Endothelial cell of hepatic sinusoid (primary cell): ENCODE measurements around the gene ZSCAN2.

Experiments used
- in situ Hi-C: cut with HindIII; loops from 2 replicates; pipeline ENCODE4 v1.10.0; 2017; ENCODE audit warnings: low sequenced_read_pairs

The ZSCAN2 gene

GRCh38 chr15:84598250-84598649, 2.6 kb upstream of the ZSCAN2 start:
- in situ Hi-C loops: no loop called here

GRCh38 chr15:84598993-84599392, 1.8 kb upstream of the ZSCAN2 start:
- in situ Hi-C loops: no loop called here

GRCh38 chr15:84599906-84600305, 903 bp upstream of the ZSCAN2 start:
- in situ Hi-C loops: no loop called here

GRCh38 chr15:84600331-84600686, 500 bp upstream of the ZSCAN2 start:
- in situ Hi-C loops: no loop called here

- in situ Hi-C loops: no loop called here
Observed at GRCh38 chr15:84601555-84601838, 688 bp downstream of the ZSCAN2 start.

- in situ Hi-C loops: no loop called here
Observed at GRCh38 chr15:84603630-84604379, 3.0 kb downstream of the ZSCAN2 start.

GRCh38 chr15:84604826-84605553, 4.2 kb downstream of the ZSCAN2 start:
- in situ Hi-C loops: no loop called here

GRCh38 chr15:84605554-84605882, 4.7 kb downstream of the ZSCAN2 start:
- in situ Hi-C loops: no loop called here

GRCh38 chr15:84606653-84607120, 5.9 kb downstream of the ZSCAN2 start:
- in situ Hi-C loops: no loop called here

- in situ Hi-C loops: no loop called here
Observed at GRCh38 chr15:84608707-84609284, 8.0 kb downstream of the ZSCAN2 start.

GRCh38 chr15:84609818-84610525, 9.2 kb downstream of the ZSCAN2 start:
- in situ Hi-C loops: no loop called here

GRCh38 chr15:84611631-84612030, 10.8 kb downstream of the ZSCAN2 start:
- in situ Hi-C loops: no loop called here

- in situ Hi-C loops: no loop called here
Observed at GRCh38 chr15:84616235-84616634, 15.4 kb downstream of the ZSCAN2 start.

GRCh38 chr15:84620626-84621025, 19.8 kb downstream of the ZSCAN2 start:
- in situ Hi-C loops: no loop called here

- in situ Hi-C loops: no loop called here
Observed at GRCh38 chr15:84621358-84621979, 20.7 kb downstream of the ZSCAN2 start.

- in situ Hi-C loops: no loop called here
Observed at GRCh38 chr15:84624359-84624758, 23.6 kb downstream of the ZSCAN2 start.

- in situ Hi-C loops: no loop called here
Observed at GRCh38 chr15:84625123-84625522, 24.3 kb downstream of the ZSCAN2 start.

GRCh38 chr15:84629033-84629432, 28.2 kb downstream of the ZSCAN2 start:
- in situ Hi-C loops: no loop called here

GRCh38 chr15:84631706-84632272, 31.0 kb downstream of the ZSCAN2 start:
- in situ Hi-C loops: no loop called here

- in situ Hi-C loops: no loop called here
Observed at GRCh38 chr15:84633311-84634227, 32.8 kb downstream of the ZSCAN2 start.
